ENCODE data around the gene CDH4.

Gene CDH4

GRCh38 chr20:61665528-61666470, 413.7 kb downstream of the CDH4 start (continued):
- TF ChIP-seq ZNF280C (tag by site-specific recombination; IDR thresholded peaks at IDR 0.05), result no peak
- no peak for TF ChIP-seq GLI4 (tag by site-specific recombination; IDR thresholded peaks at IDR 0.05)
- no peak for TF ChIP-seq REPIN1 (tag by site-specific recombination; IDR thresholded peaks at IDR 0.05; ENCODE audit: low read depth)
- no peak for TF ChIP-seq AEBP2 (tag by site-specific recombination; IDR thresholded peaks at IDR 0.05; ENCODE audit: borderline replicate concordance)
- TF ChIP-seq ZNF560 (tag by site-specific recombination; IDR thresholded peaks at IDR 0.05; ENCODE audit: borderline replicate concordance), result no peak
- no peak for TF ChIP-seq REST (tag by site-specific recombination; IDR thresholded peaks at IDR 0.05)
- no peak for TF ChIP-seq ZXDB (tag by site-specific recombination; IDR thresholded peaks at IDR 0.05)

GRCh38 chr20:61666471-61666832, 414.4 kb downstream of the CDH4 start:
- CTCF ChIA-PET, result no interaction called here

More at GRCh38 chr20:61666471-61666832, 414.4 kb downstream of the CDH4 start:
- H3K4me1 ChIP-seq (ENCODE audit: control insufficient read depth, insufficient read depth, low read length), result no peaks in the 10 kb centered on the region
- POLR2A ChIA-PET, result no interaction called here
- no peaks in the 10 kb centered on the region for H3K9me3 ChIP-seq (ENCODE audit: control insufficient read depth, insufficient read depth, low read depth, low read length)
- TF ChIP-seq ZNF837 (tag by site-specific recombination; IDR thresholded peaks at IDR 0.05), result no peak
- no peak for TF ChIP-seq HIC1 (tag by site-specific recombination; IDR thresholded peaks at IDR 0.05)
- TF ChIP-seq ZNF26 (tag by site-specific recombination; IDR thresholded peaks at IDR 0.05), result no peak
- TF ChIP-seq ZNF10 (tag by site-specific recombination; IDR thresholded peaks at IDR 0.05), result no peak
- TF ChIP-seq REST (tag by site-specific recombination; IDR thresholded peaks at IDR 0.05), result no peak
- no peak overlapping the region for H3K4me3 ChIP-seq (ENCODE audit: low read depth, low read length)
- no peaks in the 10 kb centered on the region for H3K36me3 ChIP-seq (ENCODE audit: control insufficient read depth in 2 of 2, insufficient read depth in 1 of 2, low read length in 2 of 2)
- H3K27ac ChIP-seq (ENCODE audit: extremely low read depth, low read depth, low read length), result no peak overlapping the region
